Gastroesophageal sphincter (tissue), 3 donors: Measurements from ENCODE around the gene THEMIS.

Experiments
- CTCF ChIP-seq, 4 experiments: fragments of 200-600 bp in 2 of 4; fragments of 450-650 bp in 2 of 4; sonication (generic) in 1 of 4; IDR thresholded peaks; one replicate each; pipeline ENCODE4 v1.5.1; 2017 to 2019; ENCODE audit warnings: antibody characterized with exemption in 4 of 4, mild to moderate bottlenecking in 2 of 4, moderate library complexity in 2 of 4
- POLR2A ChIP-seq, 2 donors: fragments of 450-650 bp; IDR thresholded peaks; one replicate each; pipeline ENCODE4 v1.6.1; 2017; ENCODE audit warnings: antibody characterized with exemption in 2 of 2, mild to moderate bottlenecking in 2 of 2, moderate library complexity in 1 of 2
- POLR2AphosphoS5 ChIP-seq: sonication (generic); formaldehyde crosslinking; IDR thresholded peaks from one replicate; pipeline ENCODE4 v1.6.1; 2017; ENCODE audit warnings: antibody characterized with exemption

GRCh38 chr6:127812985-127813698, 87.7 kb downstream of the THEMIS start:
- TF ChIP-seq POLR2AphosphoS5 (no peak), CTCF (IDR thresholded peaks at IDR 0.05) (no peak), POLR2A (IDR thresholded peaks at IDR 0.05) (no peak)
